ENCODE results near the gene NIT2.

- TF ChIP-seq, protein P1, sequence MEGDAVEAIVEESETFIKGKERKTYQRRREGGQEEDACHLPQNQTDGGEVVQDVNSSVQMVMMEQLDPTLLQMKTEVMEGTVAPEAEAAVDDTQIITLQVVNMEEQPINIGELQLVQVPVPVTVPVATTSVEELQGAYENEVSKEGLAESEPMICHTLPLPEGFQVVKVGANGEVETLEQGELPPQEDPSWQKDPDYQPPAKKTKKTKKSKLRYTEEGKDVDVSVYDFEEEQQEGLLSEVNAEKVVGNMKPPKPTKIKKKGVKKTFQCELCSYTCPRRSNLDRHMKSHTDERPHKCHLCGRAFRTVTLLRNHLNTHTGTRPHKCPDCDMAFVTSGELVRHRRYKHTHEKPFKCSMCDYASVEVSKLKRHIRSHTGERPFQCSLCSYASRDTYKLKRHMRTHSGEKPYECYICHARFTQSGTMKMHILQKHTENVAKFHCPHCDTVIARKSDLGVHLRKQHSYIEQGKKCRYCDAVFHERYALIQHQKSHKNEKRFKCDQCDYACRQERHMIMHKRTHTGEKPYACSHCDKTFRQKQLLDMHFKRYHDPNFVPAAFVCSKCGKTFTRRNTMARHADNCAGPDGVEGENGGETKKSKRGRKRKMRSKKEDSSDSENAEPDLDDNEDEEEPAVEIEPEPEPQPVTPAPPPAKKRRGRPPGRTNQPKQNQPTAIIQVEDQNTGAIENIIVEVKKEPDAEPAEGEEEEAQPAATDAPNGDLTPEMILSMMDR (conservative IDR thresholded peaks at IDR 0.05; ENCODE audit: low read depth, low read length), result no peak
- no peak for TF ChIP-seq POLR2A (IDR thresholded peaks at IDR 0.05; ENCODE audit: low read depth, low read length)
- no peak for TF ChIP-seq MAFK (IDR thresholded peaks at IDR 0.05; ENCODE audit: low read depth, low read length)
- TF ChIP-seq BHLHE40 (IDR thresholded peaks at IDR 0.05; ENCODE audit: low read depth, low read length), result no peak
- TF ChIP-seq SMC3 (IDR thresholded peaks at IDR 0.05; ENCODE audit: low read depth, low read length), result no peak
- no peak for TF ChIP-seq USF2 (IDR thresholded peaks at IDR 0.05; ENCODE audit: low read depth, low read length)
- TF ChIP-seq CEBPB (IDR thresholded peaks at IDR 0.05; ENCODE audit: low read depth, low read length), result no peak
- no peak for TF ChIP-seq RAD21 (IDR thresholded peaks at IDR 0.05; ENCODE audit: low read length)
- no peak for TF ChIP-seq ELK1 (IDR thresholded peaks at IDR 0.05; ENCODE audit: borderline replicate concordance, low read depth, low read length)
These were observed 68.3 kb downstream of the NIT2 start for GRCh38 chr3:100402891-100403290.
